Measurements from ENCODE around the gene RIMKLA.

Gene RIMKLA

GRCh38 chr1:42429603-42430002 lies 49.0 kb downstream of the RIMKLA start:
- TF ChIP-seq CTCF (IDR thresholded peaks at IDR 0.05), result no peak
- Histone ChIP-seq H3K27ac (no peak overlapping the region), H3K4me3 (no peak overlapping the region)
- no peak for DNase-seq (ENCODE audit: low spot score)

GRCh38 chr1:42430286-42431135 lies 49.9 kb downstream of the RIMKLA start:
- DNase-seq (ENCODE audit: low spot score), result no peak
- Histone ChIP-seq H3K4me3 (no peak overlapping the region), H3K27ac (no peak overlapping the region)
- no peak for TF ChIP-seq CTCF (IDR thresholded peaks at IDR 0.05)

GRCh38 chr1:42431514-42431913 lies 50.9 kb downstream of the RIMKLA start:
- H3K27ac ChIP-seq, result no peak overlapping the region
- no peak for TF ChIP-seq CTCF (IDR thresholded peaks at IDR 0.05)
- no peak for DNase-seq (ENCODE audit: low spot score)
- H3K4me3 ChIP-seq, result no peak overlapping the region

GRCh38 chr1:42432714-42433113 lies 52.1 kb downstream of the RIMKLA start:
- H3K27ac ChIP-seq, result no peak overlapping the region
- TF ChIP-seq CTCF (IDR thresholded peaks at IDR 0.05), result no peak
- DNase-seq (ENCODE audit: low spot score), result no peak
- H3K4me3 ChIP-seq, result no peak overlapping the region

- Histone ChIP-seq H3K4me3 (no peak overlapping the region), H3K27ac (no peak overlapping the region)
- TF ChIP-seq CTCF (IDR thresholded peaks at IDR 0.05), result no peak
- no peak for DNase-seq (ENCODE audit: low spot score)
Measured at GRCh38 chr1:42433369-42433768, 52.8 kb downstream of the RIMKLA start.

GRCh38 chr1:42434340-42434739 lies 53.7 kb downstream of the RIMKLA start:
- no peak for DNase-seq (ENCODE audit: low spot score)
- Histone ChIP-seq H3K4me3 (no peak overlapping the region), H3K27ac (no peak overlapping the region)
- TF ChIP-seq CTCF (IDR thresholded peaks at IDR 0.05), result no peak

- DNase-seq (ENCODE audit: low spot score), result no peak
- H3K27ac ChIP-seq, result no peak overlapping the region
- H3K4me3 ChIP-seq, result no peak overlapping the region
- TF ChIP-seq CTCF (IDR thresholded peaks at IDR 0.05), result no peak
Measured at GRCh38 chr1:42439940-42440339, 59.3 kb downstream of the RIMKLA start.

Data from coronary artery (tissue), 2 donors.